Frontal cortex (tissue), 4 donors: ENCODE results near the gene NUDC. TPM values are rescaled to one million over a fixed set of nuclear protein-coding genes. Genes with fewer than 3 reads are reported as not detected.
"Not testable (repeated sequence)": the region's sequence is repeated elsewhere in the genome, so short reads cannot be mapped to it uniquely, and the experiment has no call there.

ENCODE experiments used
- DNase-seq, 2 donors: peaks; one replicate each; pipeline ENCODE4 v3.0.0; 2012; ENCODE audit warnings: low spot score in 2 of 2
- FAIRE-seq: peaks from 2 replicates; lab custom pipeline; 2012; peaks lifted over from hg19 to GRCh38; lab: Jason Lieb, UNC
- total RNA-seq: library from RNA; depleted of rRNA; stranded (reverse); fragments of >200 nt; gene quantifications from one replicate; pipeline ENCODE4 v1.2.3, GENCODE V29; 2014
- donor health status: control.
- donor health status: control.
- donor health status: control.

Gene NUDC
- total RNA-seq, 1 donor from 2014 or later = 17.1 TPM

GRCh38 chr1:26910343-26911160, 11.0 kb upstream of the NUDC start:
- FAIRE-seq (no peak), DNase-seq (no peak)

GRCh38 chr1:26911399-26912146, 10.0 kb upstream of the NUDC start:
- DNase-seq (no peak), FAIRE-seq (no peak)

- DNase-seq (no peak), FAIRE-seq (no peak)
Measured at GRCh38 chr1:26912147-26912490, 9.4 kb upstream of the NUDC start.

- no peak for DNase-seq
- FAIRE-seq = no peak
Measured at GRCh38 chr1:26913389-26913753, 8.2 kb upstream of the NUDC start.

GRCh38 chr1:26913754-26914619, 7.6 kb upstream of the NUDC start, which contains the start of gene NR0B2:
Gene NR0B2 (minus strand): TSS chr1:26913975. CDS start chr1:26913940, 35 bp downstream.
- DNase-seq (no peak), FAIRE-seq (no peak)

- DNase-seq = no peak
Measured at GRCh38 chr1:26915204-26915842, 6.2 kb upstream of the NUDC start.

GRCh38 chr1:26921126-26921539, 410 bp upstream of the NUDC start:
- FAIRE-seq (no peak), DNase-seq (no peak)

More at GRCh38 chr1:26915204-26915842, 6.2 kb upstream of the NUDC start:
- FAIRE-seq = no peak

GRCh38 chr1:26922431-26922729, 837 bp downstream of the NUDC start:
- no peak for DNase-seq
- FAIRE-seq = no peak

GRCh38 chr1:26922901-26923300, 1.4 kb downstream of the NUDC start:
- FAIRE-seq (no peak), DNase-seq (no peak)

- no peak for DNase-seq
- FAIRE-seq = no peak
Measured at GRCh38 chr1:26923711-26924110, 2.2 kb downstream of the NUDC start.

- FAIRE-seq = no peak
- no peak for DNase-seq
Measured at GRCh38 chr1:26932531-26932930, 11.0 kb downstream of the NUDC start.

GRCh38 chr1:26936823-26937222, 15.3 kb downstream of the NUDC start:
- DNase-seq (no peak), FAIRE-seq (no peak)

- DNase-seq (no peak), FAIRE-seq (no peak)
Measured at GRCh38 chr1:26938004-26938658, 16.6 kb downstream of the NUDC start.

- FAIRE-seq = no peak
- no peak for DNase-seq
Measured at GRCh38 chr1:26938659-26939025, 17.1 kb downstream of the NUDC start.

- DNase-seq = no peak
- FAIRE-seq = no peak
Measured at GRCh38 chr1:26941311-26941710, 19.8 kb downstream of the NUDC start.

- FAIRE-seq (no peak), DNase-seq (no peak)
Measured at GRCh38 chr1:26942656-26943055, 21.1 kb downstream of the NUDC start.

GRCh38 chr1:26945138-26945537, 23.6 kb downstream of the NUDC start:
- no peak for FAIRE-seq
- DNase-seq = no peak

GRCh38 chr1:26945728-26946127, 24.2 kb downstream of the NUDC start:
- FAIRE-seq (no peak), DNase-seq (no peak)

GRCh38 chr1:26946270-26946669, 24.7 kb downstream of the NUDC start:
- FAIRE-seq (no peak), DNase-seq (no peak)

GRCh38 chr1:26948725-26949057, 27.1 kb downstream of the NUDC start:
- not testable (repeated sequence) for FAIRE-seq

More at GRCh38 chr1:26948725-26949057, 27.1 kb downstream of the NUDC start:
- DNase-seq = not testable (repeated sequence)
